Embryonic facial prominence (tissue), 1 donor: Measurements from ENCODE around the gene CCDC15.
A peak's percentile ranks its signal among the peaks of the same experiment; 100 is the strongest.
"Not testable (repeated sequence)": the region's sequence is repeated elsewhere in the genome, so short reads cannot be mapped to it uniquely, and the experiment has no call there.

Experiments used
- DNase-seq: peaks from one replicate; pipeline ENCODE4 v3.0.0-alpha.2; 2016; ENCODE audit errors: extremely low spot score

CCDC15 gene

GRCh38 chr11:124941703-124942102 lies 12.3 kb upstream of the CCDC15 start:
- no peak for DNase-seq

GRCh38 chr11:124942466-124943253 lies 11.3 kb upstream of the CCDC15 start:
- DNase-seq = no peak

- DNase-seq = no peak
These were observed 10.8 kb upstream of the CCDC15 start for GRCh38 chr11:124943254-124943616.

- DNase-seq = no peak
These were observed 10.3 kb upstream of the CCDC15 start for GRCh38 chr11:124943741-124944140.

GRCh38 chr11:124944565-124944964 lies 9.4 kb upstream of the CCDC15 start:
- DNase-seq = no peak

GRCh38 chr11:124945826-124946225 lies 8.2 kb upstream of the CCDC15 start:
- no peak for DNase-seq

- DNase-seq = no peak
These were observed 7.3 kb upstream of the CCDC15 start for GRCh38 chr11:124946735-124947141.

- no peak for DNase-seq
These were observed 3.2 kb upstream of the CCDC15 start for GRCh38 chr11:124950601-124951330.

GRCh38 chr11:124951341-124951740 lies 2.7 kb upstream of the CCDC15 start:
- no peak for DNase-seq

GRCh38 chr11:124954590-124954955 lies 571 bp downstream of the CCDC15 start:
- no peak for DNase-seq

GRCh38 chr11:124955035-124955434 lies 1.0 kb downstream of the CCDC15 start:
- DNase-seq = no peak

- DNase-seq = peak; percentile 79
These were observed 8.1 kb downstream of the CCDC15 start for GRCh38 chr11:124961972-124962609.

- DNase-seq = not testable (repeated sequence)
These were observed 14.2 kb downstream of the CCDC15 start for GRCh38 chr11:124968197-124968596.

GRCh38 chr11:124970925-124971324 lies 16.9 kb downstream of the CCDC15 start:
- no peak for DNase-seq

- DNase-seq = no peak
These were observed 17.8 kb downstream of the CCDC15 start for GRCh38 chr11:124971810-124972209.

- DNase-seq = no peak
These were observed 22.5 kb downstream of the CCDC15 start for GRCh38 chr11:124976531-124976930.

- no peak for DNase-seq
These were observed 23.0 kb downstream of the CCDC15 start for GRCh38 chr11:124977006-124977405.

GRCh38 chr11:124978316-124978715 lies 24.3 kb downstream of the CCDC15 start:
- no peak for DNase-seq

GRCh38 chr11:124982043-124982442 lies 28.0 kb downstream of the CCDC15 start:
- DNase-seq = no peak

GRCh38 chr11:124983674-124984511 lies 29.9 kb downstream of the CCDC15 start:
- no peak for DNase-seq

- no peak for DNase-seq
These were observed 30.5 kb downstream of the CCDC15 start for GRCh38 chr11:124984512-124984854.

- no peak for DNase-seq
These were observed 33.1 kb downstream of the CCDC15 start for GRCh38 chr11:124987096-124987495.
